Endothelial cell of umbilical vein (primary cell): ENCODE results near the gene BUD13. TPM values are rescaled to one million over a fixed set of nuclear protein-coding genes. Genes with fewer than 3 reads are reported as not detected.

Source experiments
- BruUV-seq: library from RNA; stranded (reverse); fragments of 400-500 nt; replicated peaks from 2 replicates; lab custom pipeline; 2021; lab: Mats Ljungman, UMichigan
- CTCF ChIA-PET: fragments of 300-600, 350-600 bp; sonication (Branson Sonifier 250); formaldehyde crosslinking; loops from one replicate; lab custom pipeline; 2021; ENCODE audit warnings: antibody characterized with exemption, inconsistent platforms; lab: Charles Lee
- POLR2A ChIA-PET: fragments of 300-600, 350-600 bp; sonication (Branson Sonifier 250); formaldehyde crosslinking; loops from one replicate; lab custom pipeline; 2021; ENCODE audit warnings: antibody characterized with exemption, inconsistent platforms; lab: Charles Lee
- DNase-seq: peaks from one replicate; pipeline ENCODE4 v3.0.0-alpha.2; 2011; ENCODE audit warnings: low read depth, low spot score
- FAIRE-seq: peaks from 2 replicates; lab custom pipeline; 2011; peaks lifted over from hg19 to GRCh38; lab: Jason Lieb, UNC
- H2AFZ ChIP-seq: 2 replicates; pipeline ENCODE4 v1.6.0; 2012; ENCODE audit warnings: low read depth, low read length, control low read depth, inconsistent platforms
- H3K27ac ChIP-seq: 2 replicates; pipeline ENCODE4 v1.5.1; 2011; ENCODE audit warnings: low read depth, mild to moderate bottlenecking, control low read depth, low read length, moderate library complexity; ENCODE audit not compliant: insufficient read depth
- H3K27me3 ChIP-seq, 2 experiments: 2 replicates each; pipeline versions ENCODE4 v1.6.0 to v1.6.1; 2011; ENCODE audit warnings: low read length in 2 of 2, mixed read lengths in 1 of 2; ENCODE audit not compliant: control insufficient read depth in 2 of 2, insufficient read depth in 2 of 2
- H3K36me3 ChIP-seq, 2 experiments: 2 replicates in 1 of 2; 3 replicates in 1 of 2; pipeline ENCODE4 v1.5.1; 2011; ENCODE audit warnings: low read length in 2 of 2, mild to moderate bottlenecking in 1 of 2, moderate library complexity in 1 of 2; ENCODE audit not compliant: control insufficient read depth in 2 of 2, insufficient read depth in 2 of 2; ENCODE audit errors: extremely low read depth in 1 of 2
- H3K4me1 ChIP-seq: 3 replicates; pipeline ENCODE4 v1.5.1; 2011; ENCODE audit warnings: mild to moderate bottlenecking, low read length; ENCODE audit not compliant: control insufficient read depth, insufficient read depth; ENCODE audit errors: extremely low read depth
- H3K4me2 ChIP-seq: 2 replicates; pipeline ENCODE4 v1.6.1; 2011; ENCODE audit warnings: low read length, control low read depth, mixed read lengths; ENCODE audit not compliant: insufficient read depth
- H3K4me3 ChIP-seq, 3 experiments: fragments of 200-600 bp in 1 of 3; sonication (generic), shearing (Covaris generic) in 1 of 3; replicated peaks in 1 of 3; 2 replicates each; pipeline ENCODE4 v1.5.1; 2011 to 2016; ENCODE audit warnings: control low read depth in 3 of 3, low read length in 3 of 3, mild to moderate bottlenecking in 2 of 3, inconsistent platforms in 1 of 3, low read depth in 1 of 3, moderate library complexity in 1 of 3; ENCODE audit not compliant: insufficient read depth in 1 of 3
- H3K79me2 ChIP-seq: 2 replicates; pipeline ENCODE4 v1.6.0; 2012; ENCODE audit warnings: low read length, inconsistent platforms; ENCODE audit not compliant: control insufficient read depth, insufficient read depth
- H3K9ac ChIP-seq: replicated peaks from 2 replicates; pipeline ENCODE3; 2011; ENCODE audit warnings: low read length, control low read depth; ENCODE audit not compliant: insufficient read depth; ENCODE audit errors: extremely low read depth
- H3K9me1 ChIP-seq: replicated peaks from 3 replicates; pipeline ENCODE4 v1.6.0; 2011; ENCODE audit warnings: mild to moderate bottlenecking, low read length; ENCODE audit not compliant: control insufficient read depth, insufficient read depth; ENCODE audit errors: extremely low read depth
- H3K9me3 ChIP-seq: replicated peaks from 2 replicates; pipeline ENCODE4 v1.5.1; 2012; ENCODE audit warnings: low read length, inconsistent platforms; ENCODE audit not compliant: control insufficient read depth, insufficient read depth
- H4K20me1 ChIP-seq: replicated peaks from 2 replicates; pipeline ENCODE3; 2011; ENCODE audit warnings: mild to moderate bottlenecking, low read length; ENCODE audit not compliant: control insufficient read depth, insufficient read depth; ENCODE audit errors: extremely low read depth
- CTCF ChIP-seq, 2 donors: IDR thresholded peaks; 1 replicate in 1 of 2; 2 replicates in 1 of 2; pipeline ENCODE4 v1.5.1; 2011; ENCODE audit warnings: low read length in 2 of 2, mild to moderate bottlenecking in 2 of 2, moderate library complexity in 2 of 2, control low read depth in 1 of 2, inconsistent platforms in 1 of 2, low read depth in 1 of 2; ENCODE audit not compliant: insufficient read depth in 1 of 2; ENCODE audit errors: extremely low read depth in 1 of 2
- EZH2 ChIP-seq: IDR thresholded peaks from 2 replicates; pipeline ENCODE4 v1.6.1; 2012; ENCODE audit warnings: borderline replicate concordance, low read depth, mild to moderate bottlenecking, moderate library complexity, low read length, inconsistent platforms; ENCODE audit not compliant: severe bottlenecking
- FOS ChIP-seq: IDR thresholded peaks from 2 replicates; pipeline ENCODE4 v1.6.1; 2011; ENCODE audit warnings: mild to moderate bottlenecking, low read length, moderate library complexity, borderline replicate concordance; ENCODE audit not compliant: insufficient read depth
- GATA2 ChIP-seq: IDR thresholded peaks from 2 replicates; pipeline ENCODE4 v1.7.0; 2011; ENCODE audit warnings: low read depth, mild to moderate bottlenecking, moderate library complexity, mixed read lengths, low read length; ENCODE audit not compliant: insufficient read length, insufficient read depth
- JUN ChIP-seq: IDR thresholded peaks from 2 replicates; pipeline ENCODE4 v1.6.1; 2011; ENCODE audit warnings: borderline replicate concordance, low read depth; ENCODE audit not compliant: insufficient read length, insufficient read depth
- MYC ChIP-seq: IDR thresholded peaks from one replicate; pipeline ENCODE4 v1.6.1; 2011; ENCODE audit warnings: mild to moderate bottlenecking, low read depth, low read length
- POLR2A ChIP-seq: IDR thresholded peaks from 2 replicates; pipeline ENCODE4 v1.6.1; 2012; ENCODE audit warnings: low read depth, mild to moderate bottlenecking, control low read depth, low read length
- POLR2AphosphoS5 ChIP-seq: IDR thresholded peaks from 2 replicates; pipeline ENCODE4 v1.6.1; 2012; ENCODE audit warnings: low read depth, mild to moderate bottlenecking, control low read depth, low read length, moderate library complexity; ENCODE audit not compliant: insufficient read depth
- dilution Hi-C: fragments of 300-500 bp; cut with MboI; formaldehyde crosslinking; loops from one replicate; pipeline ENCODE4 v1.15.0; 2019; ENCODE audit warnings: low sequenced_read_pairs; ENCODE audit not compliant: extremely low pct_ligation_motif_present
- intact Hi-C: fragments of 100-400 bp; cut with micrococcal nuclease; formaldehyde crosslinking; loops from one replicate; pipeline ENCODE4 v1.10.0; 2022
- polyA plus RNA-seq, 4 experiments: library from polyadenylated mRNA; depleted of rRNA in 3 of 4; stranded (reverse) in 3 of 4; unstranded in 1 of 4; fragments of >200 nt; gene quantifications; 2 replicates each; pipeline versions ENCODE4 v1.2.1 to v1.2.3, GENCODE V29; 2011 to 2012; ENCODE audit warnings: missing spikeins in 1 of 4
- total RNA-seq: library from RNA; stranded (reverse); gene quantifications from 2 replicates; pipeline ENCODE4 v1.2.3, GENCODE V29; 2021
- TF ChIP-seq, protein P1 (sequence below): IDR thresholded peaks from 2 replicates; pipeline ENCODE4 v1.6.1; 2011; ENCODE audit not compliant: insufficient read depth, insufficient read length

The BUD13 gene
- total and polyA plus RNA-seq, 2 donors (not counting 3 experiments of a cell fraction or from before 2014, with no cell fraction given): 18.8 to 21.8 TPM

DNA sequence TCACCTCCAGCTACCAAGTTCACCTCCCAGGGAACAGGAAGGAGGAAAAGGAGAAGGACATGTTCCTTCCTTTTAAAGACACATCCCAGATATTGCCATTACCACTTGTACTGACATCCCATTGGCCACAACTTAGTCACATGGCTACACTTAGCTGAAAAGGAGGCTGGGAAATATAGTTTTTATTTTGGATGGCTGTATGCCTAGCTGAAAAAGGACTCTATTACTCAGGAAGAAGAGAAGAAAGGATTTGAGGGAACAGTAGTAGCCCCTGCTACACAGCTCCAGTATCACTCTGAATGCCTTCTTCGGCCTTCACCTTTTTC lies 20.9 kb upstream of the BUD13 start:
- FAIRE-seq: no peak
- no peaks in the 10 kb centered on the region for H3K36me3 ChIP-seq
- H3K9ac ChIP-seq: no peak overlapping the region
- H3K9me1 ChIP-seq: no peaks in the 10 kb centered on the region
- DNase-seq: no peak
- no peaks in the 10 kb centered on the region for H3K27me3 ChIP-seq
- intact Hi-C loops: loop anchor here (5.0 kb wide), 1 partner anchor 74 kb away; no protein-coding TSS in a partner anchor
- H4K20me1 ChIP-seq: no peaks in the 10 kb centered on the region
- ChIA-PET POLR2A (no interaction called here), CTCF (interaction anchor here (1.1 to 5.5 kb wide), 7 partner anchors 42 to 435 kb away, joined by 3 to 272 read pairs (median 7); partner anchors contain the start of gene APOA1)
- H3K27ac ChIP-seq: no peak overlapping the region
- H3K4me2 ChIP-seq: no peak overlapping the region
- TF ChIP-seq GATA2 (no peak), JUN (no peak), MYC (no peak), CTCF (IDR thresholded peaks at IDR 0.05; ENCODE audit: extremely low read depth in 1 of 2, insufficient read depth in 1 of 2, low read depth in 1 of 2, low read length in 2 of 2) (no peak), EZH2 (no peak), FOS (no peak), POLR2A (no peak), POLR2AphosphoS5 (no peak)
- TF ChIP-seq, protein P1, sequence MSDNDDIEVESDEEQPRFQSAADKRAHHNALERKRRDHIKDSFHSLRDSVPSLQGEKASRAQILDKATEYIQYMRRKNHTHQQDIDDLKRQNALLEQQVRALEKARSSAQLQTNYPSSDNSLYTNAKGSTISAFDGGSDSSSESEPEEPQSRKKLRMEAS: no peak
- no peaks in the 10 kb centered on the region for H3K4me1 ChIP-seq
- dilution Hi-C loops: no loop called here
- H3K4me3 ChIP-seq: no peak overlapping the region
- no TSS peak for BruUV-seq
- no peaks in the 10 kb centered on the region for H3K79me2 ChIP-seq
- H2AFZ ChIP-seq: peak overlapping the region; percentile 55
- H3K9me3 ChIP-seq: no peaks in the 10 kb centered on the region
